ENCODE results near the gene ABHD11.
A peak's percentile ranks its signal among the peaks of the same experiment; 100 is the strongest.
"Not testable (repeated sequence)": the region's sequence is repeated elsewhere in the genome, so short reads cannot be mapped to it uniquely, and the experiment has no call there.

ABHD11 gene

GRCh38 chr7:73717991-73718405 lies 20.6 kb downstream of the ABHD11 start:
- peak; percentile 84 for DNase-seq (ENCODE audit: low read depth)
- H3K4me3 ChIP-seq (replicated peaks; ENCODE audit: low read depth, low read length), result peak overlapping the region; percentile 81
- TF ChIP-seq, protein P1, sequence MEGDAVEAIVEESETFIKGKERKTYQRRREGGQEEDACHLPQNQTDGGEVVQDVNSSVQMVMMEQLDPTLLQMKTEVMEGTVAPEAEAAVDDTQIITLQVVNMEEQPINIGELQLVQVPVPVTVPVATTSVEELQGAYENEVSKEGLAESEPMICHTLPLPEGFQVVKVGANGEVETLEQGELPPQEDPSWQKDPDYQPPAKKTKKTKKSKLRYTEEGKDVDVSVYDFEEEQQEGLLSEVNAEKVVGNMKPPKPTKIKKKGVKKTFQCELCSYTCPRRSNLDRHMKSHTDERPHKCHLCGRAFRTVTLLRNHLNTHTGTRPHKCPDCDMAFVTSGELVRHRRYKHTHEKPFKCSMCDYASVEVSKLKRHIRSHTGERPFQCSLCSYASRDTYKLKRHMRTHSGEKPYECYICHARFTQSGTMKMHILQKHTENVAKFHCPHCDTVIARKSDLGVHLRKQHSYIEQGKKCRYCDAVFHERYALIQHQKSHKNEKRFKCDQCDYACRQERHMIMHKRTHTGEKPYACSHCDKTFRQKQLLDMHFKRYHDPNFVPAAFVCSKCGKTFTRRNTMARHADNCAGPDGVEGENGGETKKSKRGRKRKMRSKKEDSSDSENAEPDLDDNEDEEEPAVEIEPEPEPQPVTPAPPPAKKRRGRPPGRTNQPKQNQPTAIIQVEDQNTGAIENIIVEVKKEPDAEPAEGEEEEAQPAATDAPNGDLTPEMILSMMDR (IDR thresholded peaks at IDR 0.05; ENCODE audit: low read length, missing control alignments), result no peak

- H3K4me3 ChIP-seq (replicated peaks; ENCODE audit: low read depth, low read length), result peak overlapping the region; percentile 81
- TF ChIP-seq, protein P1 (IDR thresholded peaks at IDR 0.05; ENCODE audit: low read length, missing control alignments), result no peak
- no peak for DNase-seq (ENCODE audit: low read depth)
Measured at GRCh38 chr7:73717025-73717807, 21.4 kb downstream of the ABHD11 start.

DNA sequence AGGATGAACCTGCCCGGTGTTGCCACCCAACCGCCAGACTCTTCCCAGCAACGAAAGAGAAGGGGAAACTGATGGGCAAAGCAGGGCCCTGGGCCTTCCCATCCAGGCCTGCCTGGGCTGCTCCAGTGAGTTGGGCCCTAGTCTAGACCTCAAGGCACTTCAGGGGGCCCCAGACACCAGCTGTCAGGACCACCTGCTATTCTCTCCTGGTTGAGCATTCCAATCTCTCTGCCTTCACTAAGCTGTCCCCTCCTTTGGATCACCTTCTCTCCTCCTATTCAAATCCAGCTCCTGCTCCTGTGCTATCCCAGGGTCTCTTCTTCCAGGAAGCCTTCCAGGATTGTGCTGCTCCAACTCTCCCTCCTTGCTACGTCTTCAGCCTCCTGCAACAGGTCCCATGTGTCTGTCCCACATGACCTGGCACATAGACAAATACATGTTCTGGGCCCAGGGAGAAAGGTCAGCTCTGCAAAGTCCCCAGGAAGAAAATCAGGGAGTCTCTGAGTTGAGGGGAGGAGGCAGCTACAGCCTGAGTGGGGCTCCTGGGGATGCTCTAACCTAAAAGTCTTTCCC lies 22.2 kb downstream of the ABHD11 start:
- DNase-seq (ENCODE audit: low read depth), result no peak
- H3K4me3 ChIP-seq (replicated peaks; ENCODE audit: low read depth, low read length), result no peak overlapping the region
- TF ChIP-seq, protein P1 (IDR thresholded peaks at IDR 0.05; ENCODE audit: low read length, missing control alignments), result no peak

GRCh38 chr7:73715648-73716317 lies 22.8 kb downstream of the ABHD11 start:
- DNase-seq (ENCODE audit: low read depth), result peak; percentile 92
- TF ChIP-seq, protein P1 (IDR thresholded peaks at IDR 0.05; ENCODE audit: low read length, missing control alignments), result no peak
- H3K4me3 ChIP-seq (replicated peaks; ENCODE audit: low read depth, low read length), result no peak overlapping the region

- not testable (repeated sequence) for H3K4me3 ChIP-seq (replicated peaks; ENCODE audit: low read depth, low read length); DNase-seq (ENCODE audit: low read depth)
Measured at GRCh38 chr7:73713319-73713718, 25.3 kb downstream of the ABHD11 start.

GRCh38 chr7:73712773-73713172 lies 25.8 kb downstream of the ABHD11 start:
- H3K4me3 ChIP-seq (replicated peaks; ENCODE audit: low read depth, low read length), result no peak overlapping the region
- DNase-seq (ENCODE audit: low read depth), result no peak
- TF ChIP-seq, protein P1 (IDR thresholded peaks at IDR 0.05; ENCODE audit: low read length, missing control alignments), result no peak

DNA sequence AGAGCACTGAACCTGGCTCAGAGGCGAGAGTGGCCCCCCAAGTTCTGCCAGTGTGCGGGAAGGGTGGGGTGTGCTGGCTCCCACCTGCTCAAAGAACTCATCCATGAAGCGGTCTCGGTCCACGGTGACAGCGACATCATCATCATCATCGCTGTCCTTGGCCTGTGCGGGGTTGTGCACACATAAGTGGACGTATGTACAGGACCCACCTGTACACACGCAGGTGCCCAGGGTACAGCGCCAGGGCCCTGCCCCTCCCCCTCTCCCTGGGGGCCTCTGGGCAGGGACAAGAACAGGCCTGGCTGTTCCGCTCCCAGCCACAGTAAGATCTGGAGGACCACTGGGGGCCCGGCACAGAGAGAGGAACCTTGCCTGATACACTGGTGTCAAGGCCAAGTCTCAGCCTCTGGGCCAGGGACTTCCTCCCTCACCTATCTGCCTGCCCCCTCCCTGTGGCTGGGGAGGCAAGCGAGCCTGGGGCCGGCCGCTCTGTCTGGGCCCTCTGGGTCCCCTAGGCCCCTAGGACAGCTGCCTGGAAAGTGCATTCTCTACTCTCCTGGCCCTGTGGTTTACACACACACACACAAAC lies 29.5 kb downstream of the ABHD11 start:
- TF ChIP-seq, protein P1 (IDR thresholded peaks at IDR 0.05; ENCODE audit: low read length, missing control alignments), result no peak
- no peak overlapping the region for H3K4me3 ChIP-seq (replicated peaks; ENCODE audit: low read depth, low read length)
- no peak for DNase-seq (ENCODE audit: low read depth)

Data from fibroblast of pulmonary artery (primary cell).